Measurements from ENCODE around the gene ZNF684. TPM values are rescaled to one million over a fixed set of nuclear protein-coding genes. Genes with fewer than 3 reads are reported as not detected.
"Not testable (repeated sequence)": the region's sequence is repeated elsewhere in the genome, so short reads cannot be mapped to it uniquely, and the experiment has no call there.

The ZNF684 gene
- 4.7 TPM for polyA plus RNA-seq (2012; ENCODE audit: missing spikeins)

DNA sequence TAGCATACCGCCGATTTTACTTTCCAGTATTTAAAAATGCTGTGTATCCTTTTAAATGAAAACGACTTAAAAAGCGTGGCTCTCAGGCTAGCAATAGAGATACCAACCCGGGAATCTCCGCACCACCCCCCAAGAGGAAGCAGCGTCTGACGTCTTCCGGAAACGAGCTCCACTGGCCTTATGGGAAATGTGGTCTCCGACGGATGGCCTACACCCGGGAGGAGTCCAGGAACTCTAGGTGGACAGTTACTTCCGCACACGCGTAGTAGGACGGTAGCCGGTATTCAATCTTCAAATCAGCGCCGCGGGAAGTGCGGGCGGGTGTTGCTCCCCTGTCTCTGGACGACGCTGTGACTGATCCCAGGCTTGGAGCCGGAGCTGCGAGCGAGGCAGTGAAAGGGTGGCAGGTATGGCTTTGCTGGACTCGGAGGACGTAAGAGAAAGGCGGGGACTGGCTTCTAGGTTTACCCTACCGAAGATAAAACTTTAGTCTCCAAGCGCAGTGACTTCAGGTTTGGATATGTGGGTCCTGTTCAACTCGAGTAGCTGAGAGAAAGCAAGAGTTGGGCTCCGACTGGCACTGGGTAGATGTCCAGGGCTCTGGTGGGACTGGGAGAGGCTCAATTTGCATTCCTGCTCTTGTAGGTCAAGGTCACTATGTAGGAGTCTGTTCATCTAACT lies at the start of gene ZNF684:
Gene ZNF684, plus strand, starts transcription at position 257 of the 681 bp plus-strand sequence. CDS start 1,530 bp downstream, outside the sequence.
- FAIRE-seq (peak; percentile 98), DNase-seq (ENCODE audit: insufficient read length) (peak; percentile 73)
- TF ChIP-seq POLR2A (IDR thresholded peaks at IDR 0.05; ENCODE audit: low read depth, low read length) (peak; percentile 77; the same call in 1 of the 2 replicates), POLR2AphosphoS5 (IDR thresholded peaks at IDR 0.05; ENCODE audit: low read depth, low read length) (peak; percentile 81), TAF1 (IDR thresholded peaks at IDR 0.05; ENCODE audit: borderline replicate concordance, low read depth, low read length) (0 out of 2 replicates have a peak, but pooled peaks have one; percentile 44)

DNA sequence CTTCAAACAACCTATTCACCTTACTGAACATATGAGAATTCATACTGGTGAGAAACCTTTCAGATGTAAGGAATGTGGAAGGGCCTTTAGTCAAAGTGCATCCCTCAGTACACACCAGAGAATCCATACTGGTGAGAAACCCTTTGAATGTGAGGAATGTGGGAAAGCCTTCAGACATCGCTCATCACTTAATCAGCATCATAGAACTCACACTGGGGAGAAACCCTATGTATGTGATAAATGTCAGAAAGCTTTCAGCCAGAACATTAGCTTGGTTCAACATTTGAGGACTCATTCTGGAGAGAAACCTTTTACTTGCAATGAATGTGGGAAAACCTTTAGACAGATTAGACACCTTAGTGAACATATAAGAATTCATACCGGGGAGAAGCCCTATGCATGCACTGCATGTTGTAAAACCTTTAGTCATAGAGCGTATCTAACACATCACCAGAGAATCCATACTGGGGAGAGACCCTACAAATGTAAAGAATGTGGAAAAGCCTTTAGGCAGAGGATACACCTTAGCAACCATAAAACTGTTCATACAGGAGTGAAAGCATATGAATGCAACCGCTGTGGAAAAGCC lies 36.0 kb upstream of the ZNF684 start:
- DNase-seq (ENCODE audit: insufficient read length) (no peak), FAIRE-seq (no peak)
- TF ChIP-seq POLR2AphosphoS5 (IDR thresholded peaks at IDR 0.05; ENCODE audit: low read depth, low read length): no peak
- no peak for TF ChIP-seq POLR2A (IDR thresholded peaks at IDR 0.05; ENCODE audit: low read depth, low read length)
- no peak for TF ChIP-seq TAF1 (IDR thresholded peaks at IDR 0.05; ENCODE audit: borderline replicate concordance, low read depth, low read length)

DNA sequence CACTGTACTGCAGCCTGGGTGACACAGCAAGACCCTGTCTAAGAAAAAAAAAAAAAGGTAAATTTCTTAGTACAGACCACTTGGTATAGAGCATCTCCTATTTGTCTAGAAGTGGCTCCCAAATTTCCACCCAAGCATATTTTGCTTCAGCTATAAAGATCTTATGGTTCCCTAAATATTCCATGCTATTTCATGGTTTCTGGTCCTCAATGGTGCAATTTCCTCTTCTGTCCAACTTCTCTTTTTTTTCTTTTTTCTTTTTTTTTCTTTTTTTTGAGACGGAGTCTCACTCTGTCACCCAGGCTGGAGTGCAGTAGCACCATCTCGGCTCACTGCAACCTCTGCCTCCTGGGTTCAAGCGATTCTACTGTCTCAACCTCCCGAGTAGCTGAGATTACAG lies 28.8 kb upstream of the ZNF684 start:
- not testable (repeated sequence) for DNase-seq (ENCODE audit: insufficient read length); FAIRE-seq

DNA sequence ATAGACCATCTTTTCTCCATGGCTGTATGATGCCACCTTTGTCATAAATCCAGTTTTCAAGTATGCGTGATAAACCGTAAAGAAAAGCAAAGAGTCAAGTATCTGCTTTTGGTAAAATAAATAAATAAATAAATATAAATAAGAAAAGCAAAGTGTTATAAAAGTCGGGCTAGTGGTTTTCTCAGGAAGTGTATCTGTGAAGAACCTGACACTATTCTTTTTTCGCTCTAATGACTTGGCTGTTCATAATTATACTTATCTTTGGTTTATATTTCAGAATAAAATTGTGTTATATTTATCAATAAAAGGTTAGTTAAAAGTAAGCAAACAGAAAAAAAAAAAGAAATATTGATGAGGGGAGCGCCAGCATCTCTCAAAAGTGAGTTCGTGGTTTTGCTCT lies 23.5 kb upstream of the ZNF684 start:
- no peak for DNase-seq (ENCODE audit: insufficient read length)
- FAIRE-seq: no peak
- no peak for TF ChIP-seq TAF1 (IDR thresholded peaks at IDR 0.05; ENCODE audit: borderline replicate concordance, low read depth, low read length)
- TF ChIP-seq POLR2A (IDR thresholded peaks at IDR 0.05; ENCODE audit: low read depth, low read length): no peak
- no peak for TF ChIP-seq POLR2AphosphoS5 (IDR thresholded peaks at IDR 0.05; ENCODE audit: low read depth, low read length)

DNA sequence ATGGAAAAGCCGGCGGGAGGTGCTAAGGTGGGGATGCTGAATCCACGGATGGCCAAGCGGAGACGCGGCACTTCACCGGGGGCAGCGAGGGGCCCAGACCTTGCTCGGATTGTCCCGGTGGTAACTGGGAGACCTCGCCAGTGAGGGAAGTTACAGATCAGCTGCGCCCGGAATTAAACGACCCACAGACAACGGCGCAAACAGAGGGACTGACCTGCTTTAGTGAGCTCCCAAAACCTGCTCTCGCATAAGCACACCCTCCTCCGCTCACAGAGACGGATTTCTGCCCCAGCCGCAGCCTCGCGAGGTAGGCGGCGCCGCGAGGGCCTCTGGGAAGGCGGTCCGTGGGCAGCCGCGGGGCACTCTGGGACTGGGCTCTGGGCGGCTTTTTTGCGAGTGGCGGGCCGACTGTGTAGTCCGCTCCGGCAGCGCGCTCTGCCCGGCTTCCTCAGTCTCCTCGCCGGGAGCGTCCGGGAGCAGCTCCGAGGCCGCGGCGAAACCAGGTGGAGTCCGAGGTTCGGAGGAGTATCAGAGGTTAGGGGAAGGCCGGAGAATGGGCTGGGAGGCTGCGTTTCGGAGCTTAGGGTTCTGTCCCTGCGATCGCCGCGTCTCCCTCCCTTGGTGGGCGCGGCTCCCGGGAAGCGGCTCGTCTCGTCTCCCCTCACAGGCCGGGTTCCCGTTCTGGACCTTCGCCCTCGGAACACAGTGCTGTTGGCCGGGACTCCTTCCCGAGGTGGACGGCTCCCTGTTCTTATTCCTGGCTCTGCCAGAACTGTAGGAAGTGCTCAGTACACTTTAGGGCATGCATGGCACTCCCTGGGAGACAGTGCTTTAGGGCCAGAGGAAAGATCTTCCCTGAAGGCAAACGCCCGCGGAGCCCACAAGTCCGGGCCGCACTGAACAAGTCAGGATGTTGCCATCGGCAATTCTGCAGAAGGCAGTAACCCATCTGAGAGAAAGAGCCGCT lies 22.8 kb upstream of the ZNF684 start, which contains the start of gene EXO5:
Gene EXO5, plus strand, starts transcription at position 393 of the 967 bp plus-strand sequence. CDS start 5,778 bp downstream, outside the sequence.
- DNase-seq (ENCODE audit: insufficient read length) (peak; percentile 69), FAIRE-seq (peak; percentile 89)
- TF ChIP-seq POLR2A (IDR thresholded peaks at IDR 0.05; ENCODE audit: low read depth, low read length) (peak; percentile 88), POLR2AphosphoS5 (IDR thresholded peaks at IDR 0.05; ENCODE audit: low read depth, low read length) (peak; percentile 69), TAF1 (IDR thresholded peaks at IDR 0.05; ENCODE audit: borderline replicate concordance, low read depth, low read length) (peak; percentile 60; the same call in 1 of the 2 replicates)

DNA sequence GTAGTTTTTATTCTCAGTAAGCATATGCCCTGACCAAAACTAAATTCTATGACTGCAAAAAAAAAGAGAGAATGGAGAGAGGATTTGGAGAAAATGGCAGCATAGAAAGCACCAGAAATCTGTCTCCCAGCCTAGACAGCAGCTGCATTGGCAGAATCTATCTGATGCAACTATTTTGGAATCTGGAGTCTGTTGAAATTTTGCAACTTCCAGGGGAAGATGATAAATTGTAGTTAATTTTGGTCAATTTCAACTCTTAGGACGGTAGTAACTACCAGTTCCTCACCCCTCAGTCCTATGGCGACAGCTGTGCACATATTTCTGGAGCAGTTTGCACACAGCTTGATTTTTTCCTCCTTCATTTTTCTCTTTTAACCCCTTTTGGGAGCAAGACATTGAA lies 11.9 kb upstream of the ZNF684 start:
- TF ChIP-seq POLR2A (IDR thresholded peaks at IDR 0.05; ENCODE audit: low read depth, low read length): no peak
- TF ChIP-seq POLR2AphosphoS5 (IDR thresholded peaks at IDR 0.05; ENCODE audit: low read depth, low read length): no peak
- TF ChIP-seq TAF1 (IDR thresholded peaks at IDR 0.05; ENCODE audit: borderline replicate concordance, low read depth, low read length): no peak
- FAIRE-seq: no peak
- DNase-seq (ENCODE audit: insufficient read length): no peak

DNA sequence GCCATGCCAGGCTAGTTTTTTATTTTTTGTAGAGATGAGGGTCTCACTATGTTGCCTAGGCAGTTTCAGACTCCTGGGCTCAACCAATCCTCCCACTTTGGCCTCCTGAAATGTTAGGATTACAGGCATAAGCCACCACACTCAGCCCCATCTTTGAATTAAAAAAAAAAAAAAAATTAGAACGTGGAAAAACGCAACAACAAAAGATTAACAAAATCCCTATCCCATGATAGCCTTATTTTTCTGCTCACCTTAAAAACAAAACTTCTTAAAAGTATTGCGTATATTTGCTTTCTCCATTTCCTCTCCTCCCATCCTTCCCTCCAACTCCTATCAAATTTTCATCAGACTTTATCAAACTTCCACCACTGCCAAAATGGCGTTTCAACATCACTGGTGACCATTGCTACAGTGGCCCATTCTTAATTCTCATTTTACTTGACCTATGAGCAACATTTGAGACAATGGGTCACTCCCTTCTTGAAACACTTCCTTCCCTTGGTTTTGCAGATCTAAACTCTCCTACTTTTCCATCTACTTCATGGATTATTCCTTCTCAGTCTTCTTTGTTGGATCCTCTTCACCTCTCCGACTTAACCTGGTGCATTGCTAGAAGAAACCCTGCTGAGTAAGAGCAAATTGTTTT lies 579 bp upstream of the ZNF684 start:
- FAIRE-seq (peak; percentile 70), DNase-seq (ENCODE audit: insufficient read length) (no peak)
- no peak for TF ChIP-seq TAF1 (IDR thresholded peaks at IDR 0.05; ENCODE audit: borderline replicate concordance, low read depth, low read length)
- no peak for TF ChIP-seq POLR2A (IDR thresholded peaks at IDR 0.05; ENCODE audit: low read depth, low read length)
- no peak for TF ChIP-seq POLR2AphosphoS5 (IDR thresholded peaks at IDR 0.05; ENCODE audit: low read depth, low read length)

DNA sequence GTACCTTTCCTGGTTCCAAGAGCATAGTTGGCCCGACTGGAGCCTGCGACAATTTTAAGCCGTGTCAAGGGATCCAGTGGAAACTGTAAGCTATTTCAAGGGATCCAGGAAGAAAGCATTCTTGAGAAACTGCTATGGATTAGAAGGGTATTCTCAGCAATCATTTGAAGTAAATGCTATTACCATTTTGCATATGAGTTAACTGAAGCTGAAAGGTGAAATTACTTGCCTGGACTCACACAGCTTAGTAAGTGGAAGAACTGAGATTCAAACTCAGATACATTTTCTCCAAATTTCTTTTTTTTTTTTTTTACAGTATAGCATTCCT lies 589 bp downstream of the ZNF684 start:
- no peak for DNase-seq (ENCODE audit: insufficient read length)

DNA sequence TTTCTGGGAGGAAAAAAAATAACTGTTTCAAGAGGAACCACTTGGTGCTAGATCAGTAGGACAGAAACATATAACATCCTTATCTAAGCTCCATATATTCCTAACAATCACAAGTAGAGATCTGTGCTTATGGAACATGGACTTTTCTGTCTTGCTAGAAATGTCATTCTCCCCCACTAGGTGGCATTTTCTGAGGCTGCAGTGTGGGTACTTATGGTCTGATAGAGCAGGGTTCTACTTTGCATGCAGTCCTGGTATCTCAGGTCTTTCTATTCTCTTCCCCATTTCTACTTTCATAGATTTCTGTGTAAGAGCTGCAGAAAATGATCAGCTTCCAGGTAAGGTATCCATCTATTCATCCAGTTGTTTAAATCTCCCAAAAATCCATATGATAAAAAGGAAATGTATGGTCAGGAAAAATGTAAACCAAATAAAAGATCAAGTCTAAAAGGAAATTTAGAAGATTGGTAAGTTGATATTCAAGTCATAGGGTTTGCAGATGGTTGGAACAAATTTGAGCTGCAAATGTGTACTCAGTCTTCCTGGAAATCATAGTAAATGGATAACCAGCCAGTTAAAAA lies 1.5 kb downstream of the ZNF684 start:
- DNase-seq (ENCODE audit: insufficient read length) (peak; percentile 28), FAIRE-seq (peak; percentile 42)
- no peak for TF ChIP-seq POLR2AphosphoS5 (IDR thresholded peaks at IDR 0.05; ENCODE audit: low read depth, low read length)
- TF ChIP-seq TAF1 (IDR thresholded peaks at IDR 0.05; ENCODE audit: borderline replicate concordance, low read depth, low read length): no peak
- TF ChIP-seq POLR2A (IDR thresholded peaks at IDR 0.05; ENCODE audit: low read depth, low read length): no peak

More for the DNA sequence above, 589 bp downstream of the ZNF684 start:
- no peak for TF ChIP-seq POLR2A (IDR thresholded peaks at IDR 0.05; ENCODE audit: low read depth, low read length)
- no peak for TF ChIP-seq TAF1 (IDR thresholded peaks at IDR 0.05; ENCODE audit: borderline replicate concordance, low read depth, low read length)
- TF ChIP-seq POLR2AphosphoS5 (IDR thresholded peaks at IDR 0.05; ENCODE audit: low read depth, low read length): no peak
- FAIRE-seq: no peak

DNA sequence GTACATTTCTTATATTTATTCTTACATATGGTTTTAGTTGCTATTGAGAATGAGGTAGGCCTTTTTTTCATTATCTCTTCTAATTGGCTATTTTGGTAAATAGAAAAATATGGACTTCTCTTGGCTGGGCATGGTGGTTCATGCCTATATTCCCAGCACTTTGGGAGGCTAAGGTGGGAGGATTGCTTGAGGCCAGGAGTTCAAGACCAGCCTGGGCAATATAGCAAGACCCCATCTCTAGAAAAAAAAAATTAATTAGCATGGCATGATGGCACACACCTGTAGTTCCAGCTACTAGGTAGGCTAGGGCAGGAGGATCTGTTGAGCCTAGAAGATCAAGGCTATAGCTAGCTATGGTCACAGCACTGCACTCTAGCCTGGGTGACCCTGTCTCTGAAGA lies 3.2 kb downstream of the ZNF684 start:
- no peak for FAIRE-seq
- TF ChIP-seq POLR2A (IDR thresholded peaks at IDR 0.05; ENCODE audit: low read depth, low read length): no peak
- TF ChIP-seq POLR2AphosphoS5 (IDR thresholded peaks at IDR 0.05; ENCODE audit: low read depth, low read length): no peak
- no peak for TF ChIP-seq TAF1 (IDR thresholded peaks at IDR 0.05; ENCODE audit: borderline replicate concordance, low read depth, low read length)
- no peak for DNase-seq (ENCODE audit: insufficient read length)

All from GM12892 (cell line).